NCI-H2227 (cell line): ENCODE measurements around the gene DMAP1.
"Not testable (repeated sequence)": the region's sequence is repeated elsewhere in the genome, so short reads cannot be mapped to it uniquely, and the experiment has no call there.

Experiments
- DNase-seq: peaks from one replicate; lab custom pipeline; 2025; ENCODE audit not compliant: unreplicated experiment; lab: John Stamatoyannopoulos, UW

DMAP1 gene

GRCh38 chr1:44213222-44214112 lies at the start of gene DMAP1:
DMAP1 (plus strand) TSS chr1:44213471; CDS start chr1:44213754, 283 bp downstream.
- DNase-seq: peak; percentile 92

- DNase-seq: no peak
Measured at GRCh38 chr1:44168520-44169098, 44.7 kb upstream of the DMAP1 start.

- no peak for DNase-seq
Measured at GRCh38 chr1:44170281-44170823, 42.9 kb upstream of the DMAP1 start.

- DNase-seq: no peak
Measured at GRCh38 chr1:44174630-44175029, 38.6 kb upstream of the DMAP1 start.

- no peak for DNase-seq
Measured at GRCh38 chr1:44200336-44200735, 12.9 kb upstream of the DMAP1 start.

- not testable (repeated sequence) for DNase-seq
Measured at GRCh38 chr1:44206545-44206944, 6.7 kb upstream of the DMAP1 start.

- DNase-seq: no peak
Measured at GRCh38 chr1:44208226-44208625, 5.0 kb upstream of the DMAP1 start.

- DNase-seq: no peak
Measured at GRCh38 chr1:44210595-44210994, 2.7 kb upstream of the DMAP1 start.

- no peak for DNase-seq
Measured at GRCh38 chr1:44212355-44213221, 683 bp upstream of the DMAP1 start.

- peak; percentile 87 for DNase-seq
Measured at GRCh38 chr1:44217809-44218410, 4.6 kb downstream of the DMAP1 start.

GRCh38 chr1:44218503-44219300 lies 5.4 kb downstream of the DMAP1 start:
- no peak for DNase-seq

- DNase-seq: no peak
Measured at GRCh38 chr1:44219301-44219626, 6.0 kb downstream of the DMAP1 start.

GRCh38 chr1:44220001-44220751 lies 6.9 kb downstream of the DMAP1 start:
- no peak for DNase-seq

- no peak for DNase-seq
Measured at GRCh38 chr1:44220755-44221154, 7.5 kb downstream of the DMAP1 start.

GRCh38 chr1:44221769-44222168 lies 8.5 kb downstream of the DMAP1 start:
- DNase-seq: no peak

GRCh38 chr1:44222397-44223186 lies 9.3 kb downstream of the DMAP1 start:
- no peak for DNase-seq

- no peak for DNase-seq
Measured at GRCh38 chr1:44223187-44223610, 9.9 kb downstream of the DMAP1 start.

GRCh38 chr1:44225761-44226160 lies 12.5 kb downstream of the DMAP1 start:
- DNase-seq: no peak

- DNase-seq: no peak
Measured at GRCh38 chr1:44227211-44227610, 13.9 kb downstream of the DMAP1 start.
